GM12865 (cell line): Measurements from ENCODE around the gene DDX19B.
"Not testable (repeated sequence)": the region's sequence is repeated elsewhere in the genome, so short reads cannot be mapped to it uniquely, and the experiment has no call there.

Experiments used
- DNase-seq: peaks from one replicate; pipeline ENCODE4 v3.0.0; 2010; ENCODE audit warnings: low read depth
- H3K4me3 ChIP-seq: 2 replicates; pipeline ENCODE4 v1.5.1; 2011; ENCODE audit warnings: mild to moderate bottlenecking, low read depth, low read length, control low read depth
- CTCF ChIP-seq: IDR thresholded peaks from 2 replicates; pipeline ENCODE4 v1.5.1; 2011; ENCODE audit warnings: low read length, control low read depth, low read depth, inconsistent platforms; ENCODE audit not compliant: insufficient read depth; ENCODE audit errors: missing control alignments

The DDX19B gene

GRCh38 chr16:70254180-70254964 is 44.6 kb upstream of the DDX19B start:
- DNase-seq: no peak
- TF ChIP-seq CTCF: no peak
- no peak overlapping the region for H3K4me3 ChIP-seq

GRCh38 chr16:70254965-70255286 is 44.1 kb upstream of the DDX19B start:
- no peak for TF ChIP-seq CTCF
- no peak for DNase-seq
- H3K4me3 ChIP-seq: no peak overlapping the region

- DNase-seq: no peak
- H3K4me3 ChIP-seq: no peak overlapping the region
- no peak for TF ChIP-seq CTCF
These were observed 43.4 kb upstream of the DDX19B start for GRCh38 chr16:70255574-70255973.

- H3K4me3 ChIP-seq: no peak overlapping the region
- TF ChIP-seq CTCF: no peak
- DNase-seq: no peak
These were observed 41.6 kb upstream of the DDX19B start for GRCh38 chr16:70257391-70257790.

GRCh38 chr16:70258065-70258464 is 40.9 kb upstream of the DDX19B start:
- TF ChIP-seq CTCF: no peak
- H3K4me3 ChIP-seq: no peak overlapping the region
- DNase-seq: no peak

GRCh38 chr16:70258946-70259345 is 40.0 kb upstream of the DDX19B start:
- no peak overlapping the region for H3K4me3 ChIP-seq
- no peak for DNase-seq
- no peak for TF ChIP-seq CTCF

- not testable (repeated sequence) for DNase-seq, H3K4me3 ChIP-seq
These were observed 39.1 kb upstream of the DDX19B start for GRCh38 chr16:70259903-70260302.
